GM19023 (cell line): ENCODE measurements around the gene TMEM115.

ENCODE experiments used
- ATAC-seq: cut with Tn5 transposase; IDR thresholded peaks from one replicate; pipeline ENCODE4 v1.9.1; 2021; ENCODE audit warnings: mild to moderate bottlenecking, moderate library complexity; ENCODE audit not compliant: unreplicated experiment

Gene TMEM115

DNA sequence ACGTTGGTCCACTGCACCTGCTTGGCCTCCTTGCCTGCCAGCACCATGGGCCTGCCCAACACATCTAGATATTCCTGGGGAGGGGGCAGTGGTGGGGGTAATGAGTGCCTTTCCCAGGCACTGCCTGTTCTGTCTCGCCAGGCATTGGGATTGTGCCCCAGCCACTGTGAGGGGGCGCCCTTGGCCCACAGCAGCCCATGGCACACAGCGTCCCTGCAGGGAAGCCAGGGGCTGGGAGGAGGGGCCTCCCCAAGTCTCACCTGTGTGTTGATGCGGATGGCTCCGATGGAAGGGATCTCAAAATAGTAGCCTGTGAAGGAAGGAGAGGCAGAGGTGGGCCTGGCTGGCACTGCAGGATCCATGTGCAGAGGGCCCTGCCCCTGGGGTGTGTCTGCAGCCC is 18.7 kb upstream of the TMEM115 start:
- no peak for ATAC-seq

DNA sequence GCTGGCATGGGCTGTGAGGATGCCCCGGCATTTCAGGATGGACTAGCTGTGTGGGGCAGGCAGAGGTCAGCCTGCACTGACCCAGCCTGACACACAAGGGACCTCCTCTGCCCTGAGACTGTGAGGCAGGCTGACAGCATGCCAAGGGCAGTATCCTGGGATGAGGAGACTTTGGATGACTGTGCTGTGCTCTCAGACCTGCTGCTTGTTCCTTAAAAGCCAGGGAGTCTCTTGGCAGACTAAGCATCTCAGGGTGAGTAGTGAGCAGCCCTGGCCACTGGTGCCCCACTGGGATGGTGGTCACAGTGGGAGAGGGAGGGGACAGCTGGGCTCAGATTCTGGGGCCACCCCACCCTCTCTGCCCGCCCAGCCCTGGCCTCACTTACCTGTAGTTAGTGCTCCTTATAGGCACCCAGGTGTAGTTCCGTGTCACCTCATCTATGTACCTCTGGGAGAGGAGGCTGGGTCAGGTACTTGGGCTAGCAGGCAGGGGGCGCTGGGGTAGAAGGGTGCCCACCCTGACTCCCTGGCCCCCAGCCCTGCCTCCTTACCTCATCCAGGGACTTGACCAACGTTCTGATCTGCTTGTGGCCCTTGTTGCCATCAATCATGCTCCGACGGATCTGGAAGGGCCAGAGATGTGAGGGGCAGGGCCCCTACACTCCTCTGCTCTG is 16.1 kb upstream of the TMEM115 start:
- no peak for ATAC-seq

DNA sequence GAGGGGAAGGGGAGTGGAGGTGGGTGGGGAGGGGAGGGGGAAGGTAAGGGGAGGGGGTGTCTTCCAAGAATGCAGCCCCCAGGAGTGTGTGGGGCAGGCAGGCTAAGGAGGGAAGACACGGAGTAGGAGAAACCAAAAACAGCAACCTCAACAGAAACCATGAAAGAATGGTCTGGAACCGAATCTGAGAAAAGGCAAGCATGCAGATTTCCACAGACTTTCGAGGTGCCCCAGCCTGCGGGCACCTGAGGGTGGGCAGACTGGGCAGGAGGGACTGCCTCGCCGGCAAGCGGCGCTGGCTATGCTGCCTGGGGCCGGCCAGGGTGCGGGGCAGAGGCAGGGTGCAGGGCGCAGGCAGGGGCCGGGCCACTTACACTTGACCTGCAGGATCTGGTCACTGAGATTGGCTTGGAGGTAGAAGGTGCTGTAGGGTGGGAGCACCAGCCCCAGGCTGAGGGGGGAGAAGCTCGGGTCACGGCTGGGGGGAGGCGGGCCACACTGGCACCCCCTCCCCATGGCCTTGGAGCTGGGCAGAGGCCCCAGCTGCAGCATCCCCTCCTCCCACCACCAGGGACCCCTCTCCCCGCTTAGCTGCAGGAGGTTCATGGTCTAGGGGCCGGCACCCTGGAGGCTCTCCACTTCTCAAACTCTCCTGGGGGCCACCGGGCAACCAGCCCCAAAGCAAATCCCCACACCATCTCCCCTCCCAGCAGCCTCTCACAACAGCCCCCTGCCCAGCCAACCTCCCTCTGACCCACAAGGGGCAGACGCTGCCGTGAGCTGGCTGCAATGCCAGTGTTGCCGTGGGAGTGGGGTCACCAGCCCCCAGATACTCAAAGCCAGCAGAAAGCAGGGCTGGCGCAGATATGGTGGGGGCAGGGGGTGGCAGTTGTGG is 15.3 kb upstream of the TMEM115 start:
- no peak for ATAC-seq

DNA sequence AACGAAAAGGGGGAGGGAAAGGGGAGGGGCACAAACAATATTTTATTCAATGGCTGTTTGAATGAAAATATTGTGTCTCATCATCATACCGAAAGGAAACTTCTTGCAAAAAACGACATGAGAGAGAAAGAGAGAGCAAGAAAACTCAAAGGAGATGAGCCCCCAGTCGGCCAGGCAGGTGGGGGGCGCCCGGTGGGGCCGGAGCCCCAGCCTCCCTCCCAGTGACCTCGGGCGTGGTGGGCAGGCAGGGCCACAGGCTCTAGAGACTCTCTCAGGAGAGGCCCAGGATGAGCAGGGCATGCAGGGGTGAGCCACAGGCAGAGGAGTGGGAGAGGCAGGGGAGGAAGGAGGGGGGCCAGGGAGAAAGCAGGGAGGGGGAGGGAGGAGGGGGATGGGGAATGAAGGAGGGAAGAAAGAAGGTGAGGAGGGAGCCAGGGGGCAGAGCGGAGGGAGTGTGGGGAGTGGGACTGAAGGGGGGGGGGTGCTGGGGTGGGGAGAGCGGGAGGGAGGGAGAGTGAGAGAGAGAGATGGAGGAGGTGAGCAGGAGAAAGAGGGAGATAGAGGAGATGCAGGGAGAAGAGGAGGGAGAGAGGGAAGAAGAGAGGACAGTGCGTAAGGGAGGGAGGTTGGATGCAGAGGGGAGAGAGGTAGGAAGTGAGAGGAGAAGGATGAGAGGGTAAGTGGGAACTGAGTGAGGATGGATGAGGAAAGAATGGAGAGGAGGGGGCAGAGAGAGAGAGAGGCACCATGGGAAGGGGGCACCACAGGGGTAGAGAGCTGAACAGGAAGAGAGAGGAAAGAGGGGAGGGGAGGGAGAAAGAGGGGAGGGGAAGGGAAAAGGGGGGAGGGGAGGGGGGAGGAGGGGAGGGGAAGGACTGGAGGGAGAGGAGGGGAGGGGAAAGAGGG is 14.1 kb upstream of the TMEM115 start:
- ATAC-seq, result no peak

DNA sequence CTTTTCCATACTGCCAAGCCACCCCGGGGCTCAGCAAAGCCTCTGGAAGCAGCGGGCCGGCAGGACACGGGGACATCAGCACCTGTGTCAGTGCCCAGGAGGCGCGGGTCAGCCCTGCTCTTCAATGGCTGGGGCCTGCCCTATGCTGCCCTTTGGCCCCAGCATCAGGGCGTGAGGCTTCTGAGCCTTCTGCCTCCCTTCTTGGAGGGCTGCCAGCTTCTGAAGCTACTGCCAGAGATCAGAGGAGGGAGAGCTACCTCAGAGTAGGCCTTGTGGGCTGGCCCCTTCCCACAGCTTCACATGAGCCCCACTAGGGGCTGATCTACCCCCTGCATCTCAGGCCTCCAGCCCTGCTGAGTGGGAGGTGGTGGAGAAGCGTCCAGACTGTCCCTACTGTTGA is 13.0 kb upstream of the TMEM115 start:
- ATAC-seq, result no peak

DNA sequence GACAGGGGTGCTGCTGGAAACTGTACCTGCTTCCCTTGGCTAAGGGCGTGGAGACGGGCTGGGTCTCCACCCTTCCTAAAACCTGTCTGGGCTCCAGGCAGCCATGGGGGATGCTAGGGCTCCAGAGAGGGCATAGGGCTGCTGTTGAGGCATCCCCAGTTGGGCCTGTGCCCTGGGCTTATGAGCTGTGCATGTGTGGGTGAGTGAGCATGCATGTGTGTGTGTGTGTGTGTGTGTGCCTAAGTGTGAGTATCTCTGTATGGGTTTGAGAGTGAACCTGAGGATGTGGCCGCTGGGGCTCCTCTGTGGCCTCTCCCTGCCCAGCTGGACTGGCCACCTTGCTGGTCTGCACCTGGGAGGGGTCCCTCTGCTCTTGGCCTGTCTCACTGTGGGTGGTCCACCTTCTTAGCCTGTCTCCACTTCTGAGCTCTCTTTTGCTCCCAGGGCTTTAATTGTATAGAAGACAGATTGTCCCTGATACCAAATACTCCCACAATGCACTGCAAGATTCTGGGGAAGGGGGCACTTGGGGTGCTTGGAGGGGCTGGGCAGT is 11.9 kb upstream of the TMEM115 start:
- no peak for ATAC-seq

DNA sequence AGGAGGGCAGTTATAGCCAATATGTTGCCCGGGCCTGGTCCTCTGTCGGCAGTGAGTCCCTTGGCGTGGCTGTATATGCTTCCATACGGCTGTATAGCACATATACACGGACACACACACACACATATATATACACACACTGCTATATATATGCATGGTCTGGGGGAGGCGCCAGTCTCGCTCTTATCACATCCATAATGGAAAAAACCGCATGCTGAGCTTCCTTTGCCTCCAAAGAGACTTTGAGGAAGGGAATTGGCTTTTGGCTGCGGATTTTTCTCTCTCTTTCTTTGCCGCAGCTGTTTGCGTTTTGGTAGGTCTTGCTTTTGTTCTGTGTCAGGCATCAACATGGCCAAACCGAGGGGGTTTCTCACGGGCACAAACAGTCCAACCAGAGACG is 11.3 kb upstream of the TMEM115 start:
- no peak for ATAC-seq

DNA sequence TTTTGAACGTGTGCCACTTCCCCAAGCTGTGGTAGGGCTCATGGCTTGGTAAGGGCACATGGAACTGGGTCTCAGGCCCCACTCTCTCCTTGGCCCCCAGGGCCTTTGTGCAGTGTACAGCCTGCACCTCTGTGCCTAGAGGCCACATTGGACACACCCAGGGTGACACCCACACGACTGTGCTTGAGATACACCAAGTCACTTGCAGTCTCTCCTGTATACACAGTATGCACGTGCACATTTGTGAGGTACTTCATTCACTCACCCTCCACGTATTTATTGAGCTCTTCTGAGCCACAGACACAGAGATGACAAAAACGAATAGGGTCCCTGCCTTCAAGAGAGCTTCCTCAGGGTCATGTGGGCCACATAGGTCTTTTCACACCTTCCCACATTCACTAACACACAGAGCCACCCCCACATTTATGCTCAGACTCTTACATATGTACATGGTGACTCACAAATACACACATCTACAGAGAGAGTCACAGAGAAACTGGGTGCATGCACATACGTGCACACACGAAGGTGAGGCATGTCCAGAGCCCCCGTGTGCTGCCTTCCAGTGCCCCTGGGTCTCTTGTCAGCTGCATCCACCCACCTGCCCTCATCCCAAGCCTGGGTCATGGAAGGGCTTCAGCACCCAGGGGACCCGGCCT is 9.8 kb upstream of the TMEM115 start:
- ATAC-seq, result no peak

DNA sequence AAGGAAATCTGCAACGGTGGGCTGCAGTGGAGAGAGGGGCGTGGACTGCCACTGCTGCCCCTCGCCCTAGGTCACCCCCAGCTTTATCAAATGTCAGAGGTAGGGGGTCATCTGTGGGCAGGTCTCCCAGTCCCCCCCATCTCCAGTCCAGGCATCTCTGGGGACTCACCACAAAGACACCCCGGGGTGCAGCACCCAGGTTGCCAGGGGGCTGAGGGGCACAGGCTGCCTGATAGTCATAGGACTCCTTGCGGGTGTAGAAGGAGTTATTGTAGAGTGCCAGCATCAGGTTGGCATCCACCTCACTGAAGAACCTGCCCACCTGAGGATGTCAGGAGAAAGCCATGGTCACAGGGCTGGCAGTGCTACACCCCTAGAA is 6.5 kb upstream of the TMEM115 start:
- ATAC-seq, result no peak

DNA sequence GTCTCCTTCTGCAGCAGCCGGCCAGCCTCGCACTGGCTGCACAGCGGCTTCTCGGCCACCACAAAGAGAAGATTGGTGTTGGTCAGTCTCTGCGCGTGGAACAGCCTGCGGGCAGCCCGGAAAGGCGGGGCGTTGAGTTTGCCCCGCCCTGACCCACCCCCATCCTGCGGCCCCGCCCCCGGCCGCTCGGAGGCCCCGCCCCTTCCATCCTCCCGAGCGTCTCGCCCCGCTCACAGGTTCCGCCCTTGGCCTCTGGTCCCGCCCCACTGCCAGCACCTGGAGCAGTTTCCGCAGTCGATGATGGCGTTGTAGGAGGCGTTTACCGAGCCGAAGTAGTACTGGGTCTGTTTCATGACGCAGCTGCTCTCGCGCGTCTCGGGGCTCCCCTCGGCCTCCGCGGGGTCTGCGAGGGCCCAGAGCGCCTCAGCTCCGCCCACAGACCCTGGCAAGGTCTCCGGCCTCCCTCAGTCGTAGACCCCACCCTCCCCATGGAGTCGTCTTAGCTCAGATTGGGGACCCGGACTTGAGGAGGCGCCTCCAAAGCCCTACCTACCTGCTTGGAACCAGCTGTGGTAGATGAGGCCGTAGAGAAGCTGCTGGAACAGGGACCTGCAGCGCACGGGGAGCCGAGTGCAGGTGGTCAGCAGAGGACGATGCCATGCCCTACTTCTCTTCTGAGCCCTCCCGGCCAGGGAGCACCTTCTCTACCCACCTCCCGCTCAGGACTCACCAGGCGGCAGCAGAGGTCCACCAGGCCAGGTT is 5.9 kb upstream of the TMEM115 start:
- peak; percentile 92 for ATAC-seq

DNA sequence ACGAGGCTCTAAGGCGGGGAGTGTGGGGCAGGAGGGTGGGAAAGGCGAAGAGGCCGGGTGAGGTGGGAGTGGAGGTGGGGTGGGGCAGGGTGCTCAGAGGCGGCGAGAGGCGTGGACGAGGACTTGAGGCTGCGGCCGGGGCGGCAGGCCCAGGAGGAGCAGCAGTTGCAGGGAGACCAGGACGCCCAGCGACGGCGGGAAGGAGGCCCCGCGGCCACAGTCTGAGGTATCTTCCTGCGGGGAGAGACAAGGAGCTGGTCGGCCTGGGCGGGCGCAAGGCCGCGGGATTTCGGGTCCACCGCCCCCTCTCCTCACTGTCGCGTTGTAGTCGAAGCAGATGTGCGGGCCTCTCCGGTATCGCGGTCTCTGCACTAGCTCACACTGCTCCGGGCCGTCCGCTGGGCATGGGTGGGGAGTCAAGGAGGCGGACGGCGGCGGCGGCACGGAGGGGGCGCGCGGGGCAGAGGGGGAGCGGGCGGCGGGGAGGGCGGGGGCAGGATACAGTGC is 5.3 kb upstream of the TMEM115 start:
- ATAC-seq, result no peak

DNA sequence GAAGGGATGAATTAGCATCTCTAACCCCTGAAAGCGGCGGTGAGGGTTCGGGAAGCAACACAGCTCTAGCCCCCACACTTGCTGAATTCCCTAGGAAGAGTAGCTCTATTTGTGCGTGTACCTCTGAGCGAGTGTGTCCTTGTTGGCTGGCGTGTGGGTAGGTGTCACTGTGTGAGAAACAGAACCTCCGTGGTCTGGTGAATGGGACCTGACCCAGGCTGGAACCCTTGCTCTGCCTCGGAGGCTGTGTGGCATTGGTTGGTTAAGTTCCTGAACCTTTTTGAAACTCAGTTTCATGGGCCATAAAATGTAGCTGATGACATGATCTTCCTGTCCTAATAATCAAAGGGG is 414 bp upstream of the TMEM115 start:
- ATAC-seq, result peak; percentile 18

DNA sequence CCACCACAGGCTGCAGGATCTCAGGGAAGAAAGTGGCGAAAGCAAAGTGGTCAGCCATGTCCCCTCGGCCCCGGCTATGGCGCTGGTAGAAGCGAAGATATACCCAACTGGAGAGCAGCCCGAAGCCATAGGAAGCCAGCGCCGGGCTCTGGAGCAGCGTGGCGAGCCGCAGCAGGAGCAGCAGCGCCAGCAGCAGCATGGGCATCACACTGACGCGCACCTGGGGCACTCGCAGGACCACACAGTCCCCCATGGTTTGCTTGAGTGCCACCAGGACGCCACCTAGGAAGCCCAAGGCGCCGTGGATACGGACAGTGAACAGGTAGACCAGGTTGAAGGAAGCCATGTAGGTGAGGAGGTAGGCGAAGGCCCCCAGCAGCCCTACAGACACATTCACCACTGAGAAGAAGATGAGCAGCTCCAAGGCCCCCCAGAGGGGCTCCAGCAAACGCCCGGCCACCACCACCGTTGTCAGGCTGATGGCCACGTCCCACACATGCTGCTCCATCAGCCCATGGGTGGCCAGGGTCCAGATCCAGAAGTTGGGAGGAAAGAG is 888 bp downstream of the TMEM115 start:
- ATAC-seq, result no peak

DNA sequence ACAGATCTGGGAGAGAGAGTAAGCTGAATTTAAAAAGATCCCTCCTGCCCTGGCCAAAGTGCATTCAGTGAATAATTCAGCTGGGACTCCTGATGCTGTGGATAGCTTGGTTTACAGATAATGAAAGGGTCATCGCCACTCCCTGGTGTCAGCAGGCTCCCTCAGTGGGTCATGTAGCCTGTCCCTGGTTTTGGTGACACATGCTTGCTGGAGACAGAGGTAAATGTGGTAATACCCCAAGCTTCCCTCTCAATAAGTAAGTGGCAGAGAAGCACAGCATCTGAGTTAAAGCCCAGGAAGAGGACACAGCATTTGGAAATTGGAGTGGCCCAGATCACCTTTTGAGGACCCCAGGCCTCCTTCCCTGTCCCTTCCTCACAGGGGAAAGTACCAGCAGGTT is 1.8 kb downstream of the TMEM115 start:
- ATAC-seq, result no peak

DNA sequence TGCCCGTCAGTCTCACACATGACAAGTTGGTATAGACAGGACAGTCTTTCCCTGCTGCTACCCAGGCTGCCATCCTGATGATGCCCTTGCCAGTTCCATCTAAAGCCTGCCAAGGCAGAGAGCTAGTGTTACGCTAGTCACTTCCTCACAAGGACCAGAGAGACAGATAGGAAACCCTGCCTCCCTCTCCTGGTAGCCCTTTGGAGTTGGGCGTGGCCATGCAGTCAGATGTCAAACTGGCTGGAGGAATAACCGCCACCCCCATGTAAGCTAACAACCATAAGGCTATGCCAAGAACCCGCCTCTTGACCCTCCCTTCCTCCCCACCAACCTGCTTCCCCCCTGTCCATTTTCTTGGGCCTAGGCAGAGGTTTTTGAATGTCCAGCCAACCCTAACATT is 2.8 kb downstream of the TMEM115 start:
- no peak for ATAC-seq

DNA sequence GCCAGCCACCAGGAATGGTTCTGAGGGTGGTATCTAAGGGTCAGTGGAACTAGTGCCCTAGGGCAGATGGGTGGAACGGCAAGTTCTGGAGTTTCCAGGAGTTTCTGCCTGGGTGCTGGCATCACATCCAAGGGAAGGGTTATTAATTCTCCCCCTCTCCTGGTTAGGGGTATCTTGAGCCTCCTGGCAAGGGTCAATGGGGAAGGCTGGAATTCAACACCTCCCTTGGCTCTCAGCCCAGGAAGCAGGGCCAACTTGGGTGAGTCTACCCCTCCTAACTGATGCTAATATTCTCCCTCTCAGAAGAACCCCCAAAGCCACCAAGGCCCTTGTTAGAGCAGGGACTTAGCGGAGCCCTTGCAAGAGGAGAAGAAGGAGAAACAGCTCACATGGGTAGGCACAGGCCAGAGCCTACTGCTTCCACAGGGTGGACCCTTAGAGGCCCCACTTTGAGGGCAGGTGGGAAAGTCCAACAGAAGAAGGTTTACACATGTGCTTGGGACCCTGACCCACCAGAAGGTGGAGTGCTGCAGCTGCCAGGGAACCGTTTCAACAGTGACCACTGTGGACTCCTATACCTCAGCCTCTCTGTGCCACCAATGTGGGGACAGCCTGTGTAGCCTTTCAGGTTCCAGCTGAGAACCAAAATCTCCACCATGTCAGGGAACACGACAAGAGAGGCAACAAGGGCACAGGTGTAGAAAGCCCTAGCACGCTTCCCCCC is 3.3 kb downstream of the TMEM115 start:
- ATAC-seq, result no peak

DNA sequence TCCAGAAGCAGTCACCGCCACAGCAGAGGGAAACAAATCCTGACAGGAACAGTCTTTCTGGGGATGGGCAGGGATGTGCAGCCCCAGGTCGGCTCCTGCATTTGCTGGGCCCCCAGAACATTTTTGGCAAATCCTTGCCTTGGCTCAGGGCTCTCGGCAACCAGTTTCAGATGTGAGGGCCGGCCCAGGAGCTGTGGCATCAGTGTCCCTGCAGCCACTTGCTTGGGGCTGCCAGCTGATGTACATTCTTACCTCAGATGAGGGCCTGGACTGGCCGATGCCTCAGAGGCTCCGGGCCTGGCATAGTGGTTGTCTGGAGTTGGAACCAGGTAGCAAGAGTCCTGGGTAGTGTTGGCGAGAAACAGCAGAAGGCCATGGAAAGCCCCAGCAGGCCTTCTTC is 4.5 kb downstream of the TMEM115 start:
- no peak for ATAC-seq

DNA sequence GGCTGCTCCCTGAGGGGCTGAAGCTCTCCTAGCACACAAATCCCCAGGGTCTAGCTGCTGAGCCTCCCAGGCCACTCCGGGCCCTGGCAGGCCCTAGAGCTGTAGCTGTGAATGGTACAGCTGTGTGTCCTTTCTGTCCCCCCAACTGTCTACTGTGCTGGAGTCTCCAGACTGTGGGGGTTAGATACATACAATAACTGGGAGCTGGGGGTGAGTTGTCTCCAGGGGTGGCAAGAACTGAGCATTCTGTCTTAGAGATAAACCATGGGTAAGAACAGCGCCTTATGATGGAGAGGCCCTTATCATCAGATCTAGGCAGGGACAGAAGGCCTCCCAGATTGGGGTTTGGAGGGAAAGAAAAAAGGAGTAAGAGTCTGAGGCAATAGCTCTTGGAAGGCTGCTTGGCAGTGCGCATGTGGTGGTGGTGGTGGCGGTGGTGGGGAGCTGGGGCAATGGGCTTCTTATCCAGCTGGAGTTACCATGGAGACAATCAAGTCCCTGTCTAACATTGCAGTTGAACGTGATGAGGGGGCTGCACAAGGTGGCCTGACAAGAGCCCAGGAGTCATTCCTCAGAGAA is 5.0 kb downstream of the TMEM115 start:
- ATAC-seq, result no peak
